ENCODE results near the gene DHRSX.

Gene DHRSX

DNA sequence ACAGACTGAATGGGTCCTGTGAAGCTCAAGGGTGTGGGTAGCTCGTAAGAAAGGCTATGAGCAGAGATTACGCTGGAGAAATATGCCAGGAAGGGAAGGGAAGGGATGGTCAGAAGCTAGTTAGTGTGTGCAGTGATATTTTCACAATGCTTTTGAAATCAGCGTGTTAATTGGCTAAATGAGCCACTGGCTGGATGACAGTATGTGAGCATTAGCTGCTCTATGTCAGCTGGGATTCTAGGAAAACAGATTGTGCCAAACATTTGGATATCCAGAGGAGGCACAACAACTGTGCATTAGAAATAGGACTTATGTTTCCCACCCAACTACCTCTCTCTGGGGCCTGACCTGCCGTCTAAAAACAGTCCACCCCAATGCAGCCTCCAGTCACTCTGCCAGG is 168.5 kb downstream of the DHRSX start:
- TF ChIP-seq, protein P1, sequence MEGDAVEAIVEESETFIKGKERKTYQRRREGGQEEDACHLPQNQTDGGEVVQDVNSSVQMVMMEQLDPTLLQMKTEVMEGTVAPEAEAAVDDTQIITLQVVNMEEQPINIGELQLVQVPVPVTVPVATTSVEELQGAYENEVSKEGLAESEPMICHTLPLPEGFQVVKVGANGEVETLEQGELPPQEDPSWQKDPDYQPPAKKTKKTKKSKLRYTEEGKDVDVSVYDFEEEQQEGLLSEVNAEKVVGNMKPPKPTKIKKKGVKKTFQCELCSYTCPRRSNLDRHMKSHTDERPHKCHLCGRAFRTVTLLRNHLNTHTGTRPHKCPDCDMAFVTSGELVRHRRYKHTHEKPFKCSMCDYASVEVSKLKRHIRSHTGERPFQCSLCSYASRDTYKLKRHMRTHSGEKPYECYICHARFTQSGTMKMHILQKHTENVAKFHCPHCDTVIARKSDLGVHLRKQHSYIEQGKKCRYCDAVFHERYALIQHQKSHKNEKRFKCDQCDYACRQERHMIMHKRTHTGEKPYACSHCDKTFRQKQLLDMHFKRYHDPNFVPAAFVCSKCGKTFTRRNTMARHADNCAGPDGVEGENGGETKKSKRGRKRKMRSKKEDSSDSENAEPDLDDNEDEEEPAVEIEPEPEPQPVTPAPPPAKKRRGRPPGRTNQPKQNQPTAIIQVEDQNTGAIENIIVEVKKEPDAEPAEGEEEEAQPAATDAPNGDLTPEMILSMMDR (conservative IDR thresholded peaks at IDR 0.05; ENCODE audit: low read depth, low read length) = no peak
- Histone ChIP-seq H3K4me2 (no peak overlapping the region), H3K27ac (no peak overlapping the region), H2AFZ (ENCODE audit: low read depth) (no peak overlapping the region), H3K79me2 (ENCODE audit: insufficient read depth, low read depth) (no peaks in the 10 kb centered on the region), H3K27me3 (ENCODE audit: insufficient read depth, low read depth) (no peaks in the 10 kb centered on the region), H3K36me3 (ENCODE audit: insufficient read depth) (no peaks in the 10 kb centered on the region), H3K4me1 (ENCODE audit: low read depth, poor library complexity, severe bottlenecking) (no peaks in the 10 kb centered on the region), H3K4me3 (IDR thresholded peaks at IDR 0.05; ENCODE audit: insufficient read depth, low read depth, low read length) (no peak overlapping the region), H3K9ac (no peak overlapping the region), H4K20me1 (ENCODE audit: insufficient read depth) (no peaks in the 10 kb centered on the region)

DNA sequence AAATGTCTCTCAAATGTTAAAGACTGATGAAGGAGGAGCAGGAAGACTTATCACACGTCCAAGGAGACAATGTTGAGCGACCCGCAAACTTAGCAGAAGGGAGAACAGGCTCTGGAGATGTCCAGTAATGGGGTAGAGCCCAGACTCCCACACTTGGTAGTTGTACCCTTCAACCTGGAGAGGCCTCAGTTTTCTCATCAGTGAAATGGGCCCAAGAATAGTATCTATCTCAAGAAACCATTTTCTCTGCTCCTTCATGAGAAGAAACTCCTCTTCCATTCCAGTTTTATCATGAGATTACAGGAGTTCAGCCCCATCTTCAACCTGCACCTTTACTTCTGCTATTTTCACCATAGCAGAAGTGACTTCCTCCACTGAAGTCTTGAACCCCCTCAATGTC is 169.9 kb downstream of the DHRSX start:
- Histone ChIP-seq H3K36me3 (ENCODE audit: insufficient read depth) (no peaks in the 10 kb centered on the region), H4K20me1 (ENCODE audit: insufficient read depth) (no peaks in the 10 kb centered on the region), H3K27me3 (ENCODE audit: insufficient read depth, low read depth) (no peaks in the 10 kb centered on the region), H3K27ac (no peak overlapping the region), H3K79me2 (ENCODE audit: insufficient read depth, low read depth) (no peaks in the 10 kb centered on the region), H3K9ac (no peak overlapping the region), H3K4me1 (ENCODE audit: low read depth, poor library complexity, severe bottlenecking) (no peaks in the 10 kb centered on the region), H3K4me3 (IDR thresholded peaks at IDR 0.05; ENCODE audit: insufficient read depth, low read depth, low read length) (no peak overlapping the region), H2AFZ (ENCODE audit: low read depth) (no peak overlapping the region), H3K4me2 (no peak overlapping the region)
- TF ChIP-seq, protein P1 (conservative IDR thresholded peaks at IDR 0.05; ENCODE audit: low read depth, low read length) = no peak

DNA sequence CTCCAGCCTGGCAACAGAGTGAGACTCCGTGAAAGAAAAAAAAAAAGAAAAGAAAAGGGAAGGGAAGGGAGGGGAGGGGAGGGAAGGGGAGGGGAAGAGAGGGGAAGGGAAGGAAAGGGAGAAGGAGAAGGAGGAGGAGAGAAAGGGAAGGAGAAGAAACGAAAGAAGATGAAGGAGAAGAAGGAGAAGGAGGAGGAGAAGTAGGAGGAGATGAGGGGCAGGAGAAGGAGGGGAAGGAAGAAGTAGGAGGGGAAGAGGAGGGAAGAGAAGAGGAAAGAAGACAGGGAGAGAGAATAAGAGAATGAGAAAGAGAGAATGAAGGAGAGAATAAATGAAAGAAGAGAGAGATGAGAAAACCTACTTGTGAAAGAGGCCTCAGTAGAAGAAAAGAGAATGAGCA is 170.3 kb downstream of the DHRSX start:
- Histone ChIP-seq H3K27me3 (ENCODE audit: insufficient read depth, low read depth) (no peaks in the 10 kb centered on the region), H4K20me1 (ENCODE audit: insufficient read depth) (no peaks in the 10 kb centered on the region), H3K4me2 (no peak overlapping the region), H3K27ac (no peak overlapping the region), H3K36me3 (ENCODE audit: insufficient read depth) (no peaks in the 10 kb centered on the region), H3K4me3 (IDR thresholded peaks at IDR 0.05; ENCODE audit: insufficient read depth, low read depth, low read length) (no peak overlapping the region), H3K4me1 (ENCODE audit: low read depth, poor library complexity, severe bottlenecking) (no peaks in the 10 kb centered on the region), H3K79me2 (ENCODE audit: insufficient read depth, low read depth) (no peaks in the 10 kb centered on the region), H3K9ac (no peak overlapping the region), H2AFZ (ENCODE audit: low read depth) (no peak overlapping the region)
- TF ChIP-seq, protein P1 (conservative IDR thresholded peaks at IDR 0.05; ENCODE audit: low read depth, low read length) = no peak

DNA sequence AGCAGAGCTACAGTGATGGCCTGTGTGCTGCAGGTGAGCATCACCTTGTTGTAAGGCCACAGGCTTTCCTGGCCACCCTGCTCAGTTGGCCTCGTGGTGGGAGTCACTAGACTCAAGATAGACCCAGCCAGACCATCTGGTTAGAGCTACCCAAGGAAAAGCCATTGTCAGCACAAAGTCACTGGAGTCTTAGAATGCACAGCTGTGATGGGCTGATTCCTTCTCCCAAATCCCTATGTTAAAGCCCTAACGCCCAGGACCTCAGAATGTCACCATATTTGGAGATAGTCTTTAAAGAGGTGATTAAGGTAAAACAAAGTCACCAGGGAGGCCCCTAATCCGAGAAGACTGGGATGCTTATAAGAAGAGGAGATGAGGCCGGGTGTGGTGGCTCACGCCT is 173.4 kb downstream of the DHRSX start:
- no peak overlapping the region for H3K4me2 ChIP-seq
- no peaks in the 10 kb centered on the region for H3K36me3 ChIP-seq (ENCODE audit: insufficient read depth)
- no peaks in the 10 kb centered on the region for H3K27me3 ChIP-seq (ENCODE audit: insufficient read depth, low read depth)
- H3K27ac ChIP-seq = no peak overlapping the region
- TF ChIP-seq, protein P1 (conservative IDR thresholded peaks at IDR 0.05; ENCODE audit: low read depth, low read length) = no peak
- H3K9ac ChIP-seq = no peak overlapping the region
- H2AFZ ChIP-seq (ENCODE audit: low read depth) = no peak overlapping the region
- no peaks in the 10 kb centered on the region for H4K20me1 ChIP-seq (ENCODE audit: insufficient read depth)
- H3K79me2 ChIP-seq (ENCODE audit: insufficient read depth, low read depth) = no peaks in the 10 kb centered on the region
- H3K4me1 ChIP-seq (ENCODE audit: low read depth, poor library complexity, severe bottlenecking) = no peaks in the 10 kb centered on the region
- H3K4me3 ChIP-seq (IDR thresholded peaks at IDR 0.05; ENCODE audit: insufficient read depth, low read depth, low read length) = no peak overlapping the region
